ENCODE data around the gene MAML1. TPM values are rescaled to one million over a fixed set of nuclear protein-coding genes. Genes with fewer than 3 reads are reported as not detected.

The MAML1 gene
- polyA plus RNA-seq, 4 donors: 41.3 to 44.2 (median 42.5) TPM

- DNase-seq (ENCODE audit: low read depth in 4 of 4, low spot score in 3 of 4): no peak
These were observed 86.9 kb downstream of the MAML1 start for GRCh38 chr5:179819296-179820126.

GRCh38 chr5:179820127-179820482 is 87.5 kb downstream of the MAML1 start:
- DNase-seq (ENCODE audit: low read depth in 4 of 4, low spot score in 3 of 4): no peak

- peak in 3 of 4 donors; percentile 78 to 86 (median 79) for DNase-seq (ENCODE audit: low read depth in 4 of 4, low spot score in 3 of 4)
These were observed 88.1 kb downstream of the MAML1 start, which contains the start of gene SQSTM1 for GRCh38 chr5:179820483-179821297. SQSTM1 (plus strand) TSS chr5:179820905; CDS start chr5:179820937, 32 bp downstream.

GRCh38 chr5:179821298-179822058 is 88.9 kb downstream of the MAML1 start:
- DNase-seq (ENCODE audit: low read depth in 4 of 4, low spot score in 3 of 4): peak in 3 of 4 donors; percentile 80 to 84 (median 84)

GRCh38 chr5:179822059-179822432 is 89.4 kb downstream of the MAML1 start:
- DNase-seq (ENCODE audit: low read depth in 4 of 4, low spot score in 3 of 4): no peak

- DNase-seq (ENCODE audit: low read depth in 4 of 4, low spot score in 3 of 4): no peak
These were observed 89.9 kb downstream of the MAML1 start for GRCh38 chr5:179822444-179822990.

- DNase-seq (ENCODE audit: low read depth in 4 of 4, low spot score in 3 of 4): no peak
These were observed 91.5 kb downstream of the MAML1 start for GRCh38 chr5:179823937-179824744.

GRCh38 chr5:179824745-179825112 is 92.1 kb downstream of the MAML1 start:
- no peak for DNase-seq (ENCODE audit: low read depth in 4 of 4, low spot score in 3 of 4)

GRCh38 chr5:179825655-179826182 is 93.1 kb downstream of the MAML1 start:
- no peak for DNase-seq (ENCODE audit: low read depth in 4 of 4, low spot score in 3 of 4)

Other genes with a start within 250 kb of the MAML1 start
- 10 to 100 TPM; 69.1 to 81.4 (median 78.7) TPM for gene RUFY1, start 182.3 kb upstream of the MAML1 start, polyA plus RNA-seq (ENCODE audit: insufficient read length in 4 of 4)
- gene HNRNPH1, start 109.2 kb upstream of the MAML1 start, polyA plus RNA-seq (ENCODE audit: insufficient read length in 4 of 4): 1,000 to 10,000 TPM in 2 of 4 donors, 100 to 1,000 TPM in 2; 884 to 1,263 (median 1,004) TPM
- under 1 TPM in 3 of 4 donors, not detected in 1; 0.36 to 0.47 (median 0.42) TPM for gene CBY3, start 51.8 kb upstream of the MAML1 start, polyA plus RNA-seq (ENCODE audit: insufficient read length in 4 of 4)
- gene CANX, start 33.9 kb upstream of the MAML1 start, polyA plus RNA-seq (ENCODE audit: insufficient read length in 4 of 4): 100 to 1,000 TPM; 522 to 659 (median 612) TPM
- gene LTC4S, start 61.2 kb downstream of the MAML1 start, polyA plus RNA-seq (ENCODE audit: insufficient read length in 4 of 4): 1 to 10 TPM; 2.1 to 6.6 (median 2.7) TPM
- 100 to 1,000 TPM; 164 to 206 (median 173) TPM for gene MGAT4B, start 74.0 kb downstream of the MAML1 start, polyA plus RNA-seq (ENCODE audit: insufficient read length in 4 of 4)
- 100 to 1,000 TPM in 3 of 4 donors, 10 to 100 TPM in 1; 97.8 to 133 (median 102) TPM for gene SQSTM1, start 88.1 kb downstream of the MAML1 start, polyA plus RNA-seq (ENCODE audit: insufficient read length in 4 of 4)
- gene MRNIP, start 126.0 kb downstream of the MAML1 start, polyA plus RNA-seq (ENCODE audit: insufficient read length in 4 of 4): 10 to 100 TPM; 29.6 to 36.5 (median 30.9) TPM
- 100 to 1,000 TPM in 2 of 4 donors, 10 to 100 TPM in 2; 95.6 to 112 (median 101) TPM for gene TBC1D9B, start 175.1 kb downstream of the MAML1 start, polyA plus RNA-seq (ENCODE audit: insufficient read length in 4 of 4)